MM.1S (cell line): ENCODE data around the gene THRB.

Experiments
- CTCF ChIP-seq: fragments of 300-600 bp; sonication (generic); IDR thresholded peaks from 2 replicates; pipeline ENCODE4 v1.5.1; 2016; ENCODE audit warnings: antibody characterized with exemption, low read length, mixed read lengths
- EZH2 ChIP-seq: fragments of 300-600 bp; sonication (generic); optimal IDR thresholded peaks from 2 replicates; pipeline ENCODE3; 2017; ENCODE audit warnings: low read depth, mild to moderate bottlenecking, antibody characterized with exemption, low read length, mixed read lengths

- TF ChIP-seq CTCF (no peak), EZH2 (no peak)
Observed at GRCh38 chr3:24393316-24393715, 101.3 kb downstream of the THRB start.
